HG03196 (cell line): ENCODE measurements around the gene MAP2K3.
"Not testable (repeated sequence)": the region's sequence is repeated elsewhere in the genome, so short reads cannot be mapped to it uniquely, and the experiment has no call there.

Source experiments
- ATAC-seq: cut with Tn5 transposase; IDR thresholded peaks from one replicate; pipeline ENCODE4 v1.9.1; 2021; ENCODE audit not compliant: unreplicated experiment

Gene MAP2K3

GRCh38 chr17:21310061-21310765 lies 25.7 kb downstream of the MAP2K3 start:
- not testable (repeated sequence) for ATAC-seq

- ATAC-seq = not testable (repeated sequence)
These were observed 26.5 kb downstream of the MAP2K3 start for GRCh38 chr17:21310766-21311602.

GRCh38 chr17:21313320-21313719 lies 28.8 kb downstream of the MAP2K3 start:
- no peak for ATAC-seq

GRCh38 chr17:21313761-21314160 lies 29.2 kb downstream of the MAP2K3 start:
- not testable (repeated sequence) for ATAC-seq

- ATAC-seq = not testable (repeated sequence)
These were observed 29.8 kb downstream of the MAP2K3 start for GRCh38 chr17:21314261-21314664.

GRCh38 chr17:21314701-21315111 lies 30.2 kb downstream of the MAP2K3 start:
- not testable (repeated sequence) for ATAC-seq

GRCh38 chr17:21315246-21316000 lies 30.9 kb downstream of the MAP2K3 start:
- ATAC-seq = not testable (repeated sequence)

- ATAC-seq = not testable (repeated sequence)
These were observed 31.8 kb downstream of the MAP2K3 start for GRCh38 chr17:21316212-21316886.

GRCh38 chr17:21316887-21317500 lies 32.5 kb downstream of the MAP2K3 start:
- not testable (repeated sequence) for ATAC-seq

- ATAC-seq = not testable (repeated sequence)
These were observed 33.3 kb downstream of the MAP2K3 start for GRCh38 chr17:21317821-21318220.

GRCh38 chr17:21318439-21318838 lies 33.9 kb downstream of the MAP2K3 start:
- ATAC-seq = no peak

GRCh38 chr17:21318856-21319255 lies 34.3 kb downstream of the MAP2K3 start:
- not testable (repeated sequence) for ATAC-seq

GRCh38 chr17:21319256-21319655 lies 34.7 kb downstream of the MAP2K3 start:
- ATAC-seq = not testable (repeated sequence)

- not testable (repeated sequence) for ATAC-seq
These were observed 35.3 kb downstream of the MAP2K3 start for GRCh38 chr17:21319686-21320375.

- ATAC-seq = not testable (repeated sequence)
These were observed 35.9 kb downstream of the MAP2K3 start for GRCh38 chr17:21320430-21320829.

GRCh38 chr17:21321061-21321460 lies 36.5 kb downstream of the MAP2K3 start:
- not testable (repeated sequence) for ATAC-seq

GRCh38 chr17:21321744-21322191 lies 37.3 kb downstream of the MAP2K3 start:
- not testable (repeated sequence) for ATAC-seq

- not testable (repeated sequence) for ATAC-seq
These were observed 39.0 kb downstream of the MAP2K3 start for GRCh38 chr17:21323257-21324111.

- not testable (repeated sequence) for ATAC-seq
These were observed 40.2 kb downstream of the MAP2K3 start for GRCh38 chr17:21324741-21325140.
